Activated CD4-positive, alpha-beta T cell treated with anti-CD3 and anti-CD28 coated beads, Interleukin-2, amount 50 U/mL, for 4 hours (primary cell): Measurements from ENCODE around the gene CR1L.
"Not testable (repeated sequence)": the region's sequence is repeated elsewhere in the genome, so short reads cannot be mapped to it uniquely, and the experiment has no call there.

Source experiments
- DNase-seq, 2 experiments: peaks; one replicate each; pipeline ENCODE4 v3.0.0-alpha.2; 2020

Gene CR1L

GRCh38 chr1:207644852-207645634 is at the start of gene CR1L:
CR1L (plus strand) TSS chr1:207645133; CDS start chr1:207645234, 101 bp downstream.
- DNase-seq: peak; percentile 54 to 57

DNA sequence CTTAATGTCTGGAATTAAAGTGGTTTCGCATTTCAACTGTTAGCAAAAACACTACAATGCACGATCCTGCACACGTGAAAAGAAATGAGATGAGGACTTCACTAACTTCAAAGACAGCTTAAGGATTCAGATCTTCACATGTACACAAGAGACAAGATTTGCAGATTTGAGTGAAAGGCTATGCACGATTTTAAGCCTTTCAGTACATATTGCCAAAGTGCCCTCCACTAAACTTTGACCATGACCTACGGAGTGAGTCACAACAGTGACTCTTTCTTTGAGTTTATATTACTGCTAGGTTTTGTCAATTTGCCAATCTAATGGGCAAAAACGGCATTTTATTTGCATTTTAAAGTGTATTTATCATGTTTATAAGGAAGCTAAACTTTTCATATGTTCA is 41.2 kb upstream of the CR1L start:
- no peak for DNase-seq

DNA sequence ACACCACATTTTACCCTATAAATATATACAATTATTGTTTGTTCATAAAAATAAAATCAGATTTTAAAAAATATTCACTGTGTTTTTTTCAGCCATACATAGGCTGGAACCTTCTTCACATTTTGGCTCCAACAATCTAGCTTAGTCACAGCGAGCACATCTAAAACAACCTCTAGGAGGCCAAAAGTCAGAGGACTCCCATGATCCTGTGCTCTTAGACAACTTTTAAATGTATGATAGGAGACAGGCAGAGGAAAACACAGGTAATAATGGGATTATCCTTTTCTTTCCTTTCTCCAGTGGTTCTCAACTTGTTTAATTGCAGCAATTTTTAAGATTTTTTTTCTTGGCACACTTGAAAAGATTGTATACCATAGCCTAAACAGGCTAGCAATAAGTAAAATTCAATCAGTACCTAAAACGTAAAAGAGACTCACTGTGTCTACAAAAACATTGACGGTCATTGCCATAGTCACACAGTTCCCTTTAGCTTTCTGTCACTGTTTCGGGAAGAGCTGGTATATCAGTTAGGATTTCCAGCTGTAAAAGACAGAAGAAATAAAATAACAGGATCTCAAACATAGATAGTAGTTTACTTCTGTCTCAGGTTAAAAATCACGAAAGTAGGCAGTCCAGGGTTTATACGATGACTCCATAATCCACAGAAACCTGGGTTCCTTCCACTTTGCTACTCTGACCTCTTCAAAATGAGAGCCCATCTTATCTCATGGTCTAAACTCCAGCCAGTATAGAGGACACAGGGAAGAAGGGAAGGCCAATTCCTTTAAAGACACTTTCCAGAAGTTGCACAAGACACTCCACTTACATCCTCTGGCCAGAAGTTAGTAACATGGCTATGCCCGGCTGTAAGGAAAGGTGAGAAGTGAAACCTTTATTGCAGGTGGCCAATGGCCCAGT is 39.2 kb upstream of the CR1L start:
- DNase-seq: no peak

DNA sequence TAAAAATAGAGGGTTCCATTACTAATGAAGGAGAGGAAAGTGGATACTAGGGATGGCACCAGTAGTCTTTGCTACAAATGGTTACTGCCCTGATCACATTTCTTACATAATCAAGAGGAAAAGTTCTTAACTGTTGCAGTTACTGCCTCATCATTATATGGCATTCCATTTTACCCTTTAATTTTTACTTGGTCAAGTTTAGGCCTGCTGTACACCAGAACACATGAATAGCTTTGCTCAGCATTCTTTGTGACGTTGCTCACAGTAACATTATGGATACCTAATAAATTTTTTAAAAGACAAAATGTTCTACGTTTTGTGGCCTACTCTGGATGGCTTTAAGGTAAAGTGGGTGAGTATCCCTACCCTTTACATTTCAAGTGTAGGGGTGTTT is 38.6 kb upstream of the CR1L start:
- no peak for DNase-seq

DNA sequence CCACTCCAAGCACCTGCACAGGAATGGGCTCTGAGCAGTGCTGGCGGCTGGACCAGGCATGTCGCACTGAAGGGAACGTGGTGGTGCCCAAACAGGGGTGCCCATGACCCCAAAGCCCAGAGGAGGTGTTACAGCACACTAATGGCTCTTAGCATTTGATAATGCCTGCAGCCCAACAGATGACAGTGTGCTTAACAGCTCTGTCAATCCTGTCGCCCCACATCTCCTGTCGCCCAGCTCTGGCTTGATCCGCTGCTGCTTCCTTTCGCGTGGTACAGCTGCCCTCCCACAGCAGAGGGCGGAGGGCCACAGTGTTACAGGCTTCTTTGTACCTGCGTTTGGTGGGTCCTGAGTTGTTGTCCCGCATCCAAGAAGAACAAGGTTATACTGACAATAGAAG is 32.2 kb upstream of the CR1L start:
- DNase-seq: no peak

GRCh38 chr1:207619871-207620542 is 24.9 kb upstream of the CR1L start:
- DNase-seq: no peak

- no peak for DNase-seq
Measured at GRCh38 chr1:207620543-207620893, 24.4 kb upstream of the CR1L start.

DNA sequence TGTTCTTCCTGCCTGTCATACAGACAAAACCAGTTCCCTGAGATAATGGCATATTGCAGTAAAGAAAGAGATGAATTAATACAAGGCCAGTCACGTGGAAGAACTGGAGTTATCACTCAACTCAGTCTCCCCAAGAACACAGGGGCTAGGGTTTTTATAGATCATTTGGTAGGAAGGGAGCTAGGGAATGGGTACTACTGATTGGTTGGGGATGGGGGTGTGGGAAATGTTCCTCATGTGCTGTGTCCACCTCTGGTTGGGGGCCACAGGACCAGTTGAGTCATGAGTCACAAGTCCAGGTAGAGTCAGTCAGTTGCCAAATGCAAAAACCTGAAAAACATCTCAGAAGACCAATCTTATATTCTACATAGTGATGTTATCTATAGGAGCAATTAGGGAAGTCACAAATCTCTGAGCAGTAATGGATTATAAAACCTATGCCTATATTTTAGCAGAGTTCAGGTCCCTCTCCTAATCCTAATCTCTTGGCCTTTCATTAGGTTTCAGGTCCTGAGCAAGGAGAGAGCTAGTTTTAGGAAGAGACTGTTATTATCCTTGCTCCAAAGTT is 19.3 kb upstream of the CR1L start:
- DNase-seq: not testable (repeated sequence)

DNA sequence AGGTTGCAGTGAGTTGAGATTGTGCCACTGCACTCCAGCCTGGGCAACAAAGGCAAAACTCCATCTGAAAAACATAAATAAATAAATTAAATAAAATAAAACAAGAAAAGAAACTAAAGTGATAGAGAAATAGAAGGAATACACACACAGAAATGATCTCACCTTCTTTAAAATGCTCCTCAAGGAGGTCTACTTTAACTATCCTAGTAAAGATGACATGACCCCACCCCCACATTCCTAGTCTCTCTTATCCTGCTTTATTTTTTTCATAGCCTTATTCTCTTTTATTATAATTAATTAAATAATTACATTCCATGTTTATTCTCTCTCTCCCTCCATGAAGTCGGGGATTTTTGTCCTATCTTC is 18.0 kb upstream of the CR1L start:
- DNase-seq: no peak

DNA sequence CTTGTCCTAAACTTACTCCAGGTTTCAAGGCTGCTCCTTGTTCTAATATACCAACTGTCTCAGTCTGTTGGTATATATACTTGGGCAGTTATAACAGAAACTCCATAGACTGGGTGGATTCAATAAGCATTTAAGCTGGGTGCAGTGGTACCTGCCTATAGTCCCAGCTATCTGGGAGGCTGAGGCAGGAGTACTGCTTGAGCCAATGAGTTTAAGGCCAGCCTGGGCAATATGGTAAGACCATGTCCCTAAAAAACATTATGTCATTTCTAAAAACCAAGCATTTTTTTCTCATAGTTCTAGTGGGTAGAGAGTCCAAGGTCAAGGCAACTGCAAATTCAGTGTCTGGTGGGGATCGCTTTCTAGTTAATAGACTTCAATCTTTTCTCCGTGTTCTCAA is 17.4 kb upstream of the CR1L start:
- no peak for DNase-seq

DNA sequence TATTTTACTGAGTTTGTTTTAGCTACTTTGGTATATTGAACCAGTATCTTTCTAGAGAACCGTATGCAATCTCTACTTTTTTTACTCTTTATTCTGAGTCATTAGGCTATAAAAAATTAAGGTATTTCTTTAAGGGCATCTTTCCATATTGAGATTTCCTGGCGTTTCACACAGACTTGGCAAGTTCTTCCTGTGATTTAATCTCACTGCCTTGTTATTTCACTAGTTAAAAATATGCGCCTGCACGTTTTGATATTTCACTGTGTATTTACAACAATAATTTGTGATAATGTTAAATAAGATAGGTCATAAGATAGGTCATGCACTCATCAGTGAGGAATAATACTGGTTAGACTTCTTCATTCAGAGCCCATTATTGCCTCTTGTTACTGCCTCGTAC is 16.2 kb upstream of the CR1L start:
- DNase-seq: no peak

DNA sequence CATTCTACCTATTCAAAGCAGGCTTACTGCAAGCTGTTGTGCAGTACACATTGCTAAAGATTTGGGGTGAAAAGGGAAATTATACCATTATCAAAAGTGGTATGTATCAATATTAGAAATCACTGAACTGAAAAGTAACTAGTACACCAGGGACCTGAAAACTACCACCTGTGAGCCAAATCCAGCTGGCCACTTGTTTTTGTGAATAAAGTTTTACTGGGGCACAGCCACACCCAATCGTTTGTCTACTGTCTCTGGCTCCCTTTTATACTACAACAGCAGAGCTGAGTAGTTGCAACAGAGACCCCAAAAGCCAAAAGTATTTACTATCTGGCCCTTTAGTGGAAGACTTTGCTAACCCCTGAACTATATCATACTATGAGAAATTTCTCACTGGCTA is 13.8 kb upstream of the CR1L start:
- no peak for DNase-seq

GRCh38 chr1:207633226-207633625 is 11.7 kb upstream of the CR1L start:
- no peak for DNase-seq

DNA sequence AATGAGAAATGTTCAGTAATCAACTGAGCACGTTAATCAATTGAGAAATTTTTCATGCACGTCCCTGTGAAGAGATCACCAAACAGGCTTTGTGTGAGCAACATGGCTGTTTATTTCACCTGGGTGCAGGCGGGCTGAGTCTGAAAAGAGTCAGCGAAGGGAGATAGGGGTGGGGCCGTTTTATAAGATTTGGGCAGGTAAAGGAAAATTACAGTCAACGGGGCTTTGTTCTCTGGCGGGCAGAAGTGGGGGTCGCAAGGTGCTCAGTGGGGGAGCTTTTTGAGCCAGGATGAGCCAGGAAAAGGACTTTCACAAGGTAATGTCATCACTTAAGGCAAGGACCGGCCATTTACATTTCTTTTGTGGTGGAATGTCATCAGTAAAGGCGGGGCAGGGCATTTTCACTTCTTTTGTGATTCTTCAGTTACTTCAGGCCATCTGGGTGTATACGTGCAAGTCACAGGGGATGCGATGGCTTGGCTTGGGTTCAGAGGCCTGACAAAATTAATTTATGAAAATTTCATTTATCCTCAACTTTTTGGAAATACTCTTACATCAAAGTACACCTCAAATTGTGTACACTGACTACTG is 11.1 kb upstream of the CR1L start:
- DNase-seq: not testable (repeated sequence)

- DNase-seq: not testable (repeated sequence)
Measured at GRCh38 chr1:207634293-207634692, 10.6 kb upstream of the CR1L start.

- not testable (repeated sequence) for DNase-seq
Measured at GRCh38 chr1:207635569-207636186, 9.3 kb upstream of the CR1L start.

GRCh38 chr1:207638487-207639145 is 6.3 kb upstream of the CR1L start:
- DNase-seq: not testable (repeated sequence)

DNA sequence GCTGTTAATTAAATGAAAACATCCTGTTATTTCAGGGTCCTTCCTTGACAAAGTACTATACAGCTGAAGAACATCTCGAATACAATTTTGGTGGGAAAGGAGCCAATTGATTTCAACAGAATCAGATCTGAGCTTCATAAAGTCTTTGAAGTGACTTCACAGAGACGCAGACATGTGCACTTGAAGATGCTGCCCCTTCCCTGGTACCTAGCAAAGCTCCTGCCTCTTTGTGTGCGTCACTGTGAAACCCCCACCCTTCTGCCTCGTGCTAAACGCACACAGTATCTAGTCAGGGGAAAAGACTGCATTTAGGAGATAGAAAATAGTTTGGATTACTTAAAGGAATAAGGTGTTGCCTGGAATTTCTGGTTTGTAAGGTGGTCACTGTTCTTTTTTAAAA is 5.6 kb upstream of the CR1L start:
- DNase-seq: not testable (repeated sequence)

- DNase-seq: no peak
Measured at GRCh38 chr1:207644166-207644851, 624 bp upstream of the CR1L start.

DNA sequence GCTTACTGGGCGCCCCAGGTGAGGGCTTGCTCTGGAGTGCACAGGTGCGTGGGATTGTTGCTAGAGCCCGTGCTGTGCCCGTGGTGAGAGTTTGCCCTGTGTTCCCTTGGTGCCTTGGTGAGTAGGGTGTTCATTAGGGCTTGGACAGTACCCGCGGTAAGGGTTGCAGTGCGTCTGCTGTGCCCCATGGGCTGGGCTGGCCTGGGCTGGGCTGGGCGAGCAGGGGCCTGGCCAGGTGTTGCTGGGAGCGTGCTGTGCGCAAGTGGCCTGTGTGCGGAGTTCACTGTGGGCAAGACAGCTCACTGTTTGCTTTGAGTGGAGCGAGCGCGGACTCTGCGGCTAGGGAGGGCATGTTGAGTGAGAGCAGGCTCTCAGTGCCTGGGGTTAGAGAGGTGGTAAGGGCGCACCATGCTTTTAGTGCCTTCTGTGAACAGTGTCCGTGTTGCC is 725 bp downstream of the CR1L start:
- no peak for DNase-seq

DNA sequence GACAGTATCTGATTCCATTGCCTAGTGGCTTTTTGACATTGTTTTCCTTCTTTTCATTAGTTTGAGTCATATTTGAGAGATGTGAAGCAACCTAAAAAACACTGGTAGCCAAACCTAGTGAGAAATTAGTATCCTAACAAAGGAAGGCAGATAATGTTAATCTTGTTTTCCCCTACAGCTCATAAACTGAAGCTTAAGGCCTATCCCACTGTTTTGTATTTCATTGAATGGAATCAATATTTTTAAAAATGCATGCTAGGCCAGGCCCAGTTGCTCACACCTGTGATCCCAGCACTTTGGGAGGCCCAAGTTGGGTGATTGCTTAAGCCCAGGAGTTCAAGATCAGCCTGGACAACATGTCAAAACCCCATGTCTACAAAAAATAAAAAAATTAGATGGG is 1.2 kb downstream of the CR1L start:
- no peak for DNase-seq
